Stimulated activated CD4-positive, alpha-beta T cell treated with anti-CD3 and anti-CD28 coated beads, Interleukin-12 subunit alpha, Interleukin-12 subunit beta, amount 100 ng/mL, for 4 hours (primary cell): Measurements from ENCODE around the gene TEAD1.

Experiments used
- DNase-seq: peaks from one replicate; pipeline ENCODE4 v3.0.0-alpha.2; 2020

The TEAD1 gene

GRCh38 chr11:12845163-12845562 lies 170.9 kb downstream of the TEAD1 start:
- DNase-seq = no peak

DNA sequence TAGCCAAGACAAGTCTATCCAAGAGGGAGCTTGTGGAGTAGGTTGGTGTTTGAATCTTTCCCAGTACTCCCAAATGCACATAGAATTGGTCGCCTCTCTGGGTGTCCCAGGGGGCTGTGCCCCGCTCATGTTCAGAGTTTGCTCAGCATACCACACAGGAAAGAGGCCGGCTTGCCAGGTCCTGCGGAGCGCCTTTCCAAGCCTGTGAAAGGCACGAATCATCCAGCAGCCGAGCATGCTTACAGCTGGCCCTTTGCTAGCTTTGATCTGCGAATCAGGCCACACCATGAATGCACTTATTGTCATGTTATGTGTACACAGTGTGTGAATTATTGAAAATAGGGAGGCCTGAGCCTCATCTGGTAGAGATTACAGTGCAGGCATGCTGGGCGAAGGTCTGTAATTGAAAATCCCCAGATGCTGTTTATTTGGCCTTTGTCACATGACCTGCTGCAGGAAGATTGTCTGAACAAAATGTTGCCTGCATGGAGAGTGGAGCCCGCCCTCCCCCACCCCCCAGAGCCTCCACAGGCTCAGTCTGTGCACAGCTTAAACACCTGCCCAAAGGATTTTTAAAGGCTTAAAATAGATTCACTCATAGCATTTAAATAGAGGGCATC lies 171.6 kb downstream of the TEAD1 start:
- DNase-seq = no peak

GRCh38 chr11:12846786-12847615 lies 172.8 kb downstream of the TEAD1 start:
- DNase-seq = no peak

GRCh38 chr11:12848413-12848812 lies 174.2 kb downstream of the TEAD1 start:
- no peak for DNase-seq

DNA sequence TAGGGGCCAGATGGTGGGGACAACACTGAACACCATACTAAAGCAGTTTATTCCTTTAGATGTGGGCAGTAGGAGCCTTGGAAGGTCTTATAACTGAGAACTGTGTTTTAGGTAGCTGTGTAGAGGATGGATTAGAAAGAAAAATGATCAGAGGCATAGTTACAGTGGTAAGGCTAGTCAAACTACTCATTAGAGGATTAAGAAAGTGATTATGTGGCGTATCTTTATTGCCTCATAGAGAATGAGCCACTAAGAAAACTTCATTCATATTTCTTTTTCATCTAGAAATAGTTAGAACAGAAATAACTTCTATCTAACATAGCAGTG lies 179.1 kb downstream of the TEAD1 start:
- no peak for DNase-seq

GRCh38 chr11:12853652-12854296 lies 179.6 kb downstream of the TEAD1 start:
- no peak for DNase-seq

GRCh38 chr11:12854297-12854661 lies 180.1 kb downstream of the TEAD1 start:
- DNase-seq = no peak

DNA sequence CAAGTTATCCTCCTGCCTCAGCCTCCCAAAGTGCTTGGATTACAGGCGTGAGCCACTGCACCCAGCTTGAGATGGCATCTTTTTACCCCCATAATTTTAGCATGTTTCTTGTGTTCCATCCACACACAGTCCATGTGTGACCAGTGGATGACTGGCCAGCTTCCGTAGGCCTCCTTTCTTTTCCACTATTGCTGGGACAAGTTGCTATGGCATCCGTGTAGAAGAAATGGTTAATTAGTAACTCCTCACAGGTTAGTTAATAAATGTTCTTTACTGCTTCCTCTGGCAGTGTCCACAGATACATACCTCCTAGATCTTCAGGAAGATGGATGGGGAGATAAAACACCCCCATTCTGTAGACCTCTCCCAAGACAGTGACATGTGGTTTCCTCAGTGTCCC lies 180.6 kb downstream of the TEAD1 start:
- DNase-seq = no peak

GRCh38 chr11:12856338-12856737 lies 182.1 kb downstream of the TEAD1 start:
- no peak for DNase-seq

- DNase-seq = no peak
Observed at GRCh38 chr11:12857572-12857971, 183.4 kb downstream of the TEAD1 start.

GRCh38 chr11:12859872-12860657 lies 185.8 kb downstream of the TEAD1 start:
- DNase-seq = no peak

DNA sequence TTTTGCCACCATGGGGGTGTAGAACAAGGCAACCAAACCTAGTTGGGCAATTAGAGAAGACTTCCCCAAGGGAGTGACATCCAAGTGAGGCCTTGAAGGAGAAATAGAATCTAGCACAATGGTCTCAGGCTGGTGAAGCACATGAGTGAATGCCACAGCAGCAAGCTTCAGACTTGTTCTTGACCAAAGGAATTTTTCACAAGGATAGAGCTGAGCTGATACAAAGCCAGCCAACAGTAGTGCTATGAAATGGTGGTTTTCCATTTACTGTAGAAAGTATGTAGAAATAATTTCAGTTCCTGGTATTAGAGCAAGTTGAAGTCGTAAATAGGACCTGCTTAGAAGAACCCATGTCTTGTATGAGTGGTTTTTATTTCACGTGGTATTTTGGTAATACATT lies 186.6 kb downstream of the TEAD1 start:
- DNase-seq = no peak

GRCh38 chr11:12862696-12863469 lies 188.7 kb downstream of the TEAD1 start:
- DNase-seq = no peak

DNA sequence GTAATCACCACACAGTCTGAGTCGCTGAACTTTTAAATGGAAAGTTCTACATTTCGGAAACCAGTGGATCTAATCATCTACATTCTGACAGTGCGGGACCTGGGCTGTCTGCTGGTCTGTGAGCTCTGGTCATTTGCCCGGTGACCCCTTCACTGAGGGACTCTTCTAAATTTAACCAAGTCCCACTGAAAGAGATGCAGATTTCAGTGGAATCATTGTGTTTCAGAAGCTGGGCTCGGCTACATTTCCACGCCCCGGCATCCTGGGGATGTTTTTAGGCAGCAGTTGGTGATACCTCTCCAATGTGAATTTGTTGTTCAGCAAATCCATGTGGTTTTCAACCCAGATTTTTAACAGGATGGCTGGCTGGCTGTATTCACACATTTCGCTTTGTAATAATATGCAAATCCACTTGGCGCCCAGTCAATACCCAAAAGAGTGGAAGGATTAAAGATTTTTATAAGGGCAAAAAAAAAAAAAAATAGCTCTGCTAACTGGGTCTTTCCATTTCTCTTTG lies 189.4 kb downstream of the TEAD1 start:
- no peak for DNase-seq

DNA sequence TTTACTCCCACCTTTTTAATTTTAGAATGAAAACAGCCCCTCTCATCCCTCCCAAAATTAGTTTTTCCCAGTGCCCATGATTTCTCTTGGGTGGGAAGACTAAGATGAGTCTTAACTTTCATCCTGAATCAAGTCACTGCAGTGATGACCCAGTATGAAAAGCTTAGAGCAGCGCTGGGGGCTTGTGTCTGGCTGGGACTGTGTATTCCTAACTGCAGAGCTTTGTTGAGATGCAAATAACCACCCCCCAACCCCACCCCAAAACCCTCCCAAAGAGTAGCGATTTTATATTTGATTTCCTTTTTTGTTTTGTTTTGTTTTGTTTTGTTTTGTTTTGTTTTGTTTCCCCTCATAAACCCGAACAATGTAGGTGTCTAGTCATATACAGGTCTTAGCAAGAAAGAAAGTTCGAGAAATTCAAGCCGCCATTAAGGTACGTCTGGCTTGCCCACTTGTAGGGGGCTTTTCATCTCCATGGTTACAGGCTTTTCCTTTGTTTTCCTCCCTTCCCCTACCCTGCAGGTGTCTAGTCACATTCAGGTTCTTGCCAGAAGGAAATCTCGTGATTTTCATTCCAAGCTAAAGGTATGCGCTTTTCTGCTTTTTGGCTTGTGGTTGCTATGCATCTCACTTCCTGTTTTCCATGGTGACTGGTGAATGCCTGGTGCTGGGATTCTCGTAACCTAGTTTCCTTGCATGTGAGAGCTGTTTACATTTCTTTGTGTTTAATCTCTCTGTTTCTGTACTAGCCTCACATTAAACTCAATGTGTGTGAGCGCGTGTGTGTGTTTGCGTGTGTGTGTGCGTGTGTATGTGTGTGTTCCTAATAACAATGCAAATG lies 190.3 kb downstream of the TEAD1 start:
- DNase-seq = no peak

GRCh38 chr11:12865863-12866595 lies 191.8 kb downstream of the TEAD1 start:
- DNase-seq = no peak

GRCh38 chr11:12867531-12867930 lies 193.3 kb downstream of the TEAD1 start:
- DNase-seq = no peak

GRCh38 chr11:12868315-12869073 lies 194.3 kb downstream of the TEAD1 start:
- DNase-seq = no peak

DNA sequence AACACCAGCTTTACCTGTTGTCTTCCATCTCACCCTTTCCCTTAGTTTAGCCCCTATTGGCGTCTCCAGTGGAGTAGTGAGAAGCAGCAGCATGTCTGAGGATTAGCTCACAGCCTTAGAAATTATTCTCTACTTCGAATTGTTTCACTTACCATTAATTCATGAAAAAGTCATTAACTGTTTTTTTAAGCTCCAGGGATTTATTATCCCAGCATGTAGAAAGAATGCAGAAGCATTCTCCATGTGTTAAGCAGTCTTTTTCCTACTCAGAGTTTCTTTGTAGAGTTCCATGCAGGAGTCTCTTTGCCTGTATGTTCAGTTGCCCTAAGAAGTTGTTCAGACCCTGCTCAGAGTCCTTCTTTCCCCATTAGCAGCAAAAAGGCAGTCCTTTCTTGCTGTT lies 197.0 kb downstream of the TEAD1 start:
- DNase-seq = no peak

- no peak for DNase-seq
Observed at GRCh38 chr11:12871788-12872321, 197.6 kb downstream of the TEAD1 start.
